Panc1 (cell line): ENCODE results near the gene TBC1D13. TPM values are rescaled to one million over a fixed set of nuclear protein-coding genes. Genes with fewer than 3 reads are reported as not detected.

Experiments
- ATAC-seq: fragments of 200-7000 bp; cut with Tn5 transposase; 2 replicates; pipeline ENCODE4 v1.9.1; 2020; ENCODE audit warnings: mild to moderate bottlenecking, moderate library complexity
- BruUV-seq: library from RNA; stranded (reverse); fragments of 400-500 nt; replicated peaks from 2 replicates; lab custom pipeline; 2021; lab: Mats Ljungman, UMichigan
- CTCF ChIA-PET: fragments of 300-600 bp; sonication (Branson Sonifier 250); formaldehyde crosslinking; loops from one replicate; lab custom pipeline; 2022; ENCODE audit warnings: antibody characterized with exemption; lab: Charles Lee
- POLR2A ChIA-PET: fragments of 300-600 bp; sonication (Branson Sonifier 250); formaldehyde crosslinking; loops from one replicate; lab custom pipeline; 2022; ENCODE audit warnings: antibody characterized with exemption; lab: Charles Lee
- DNase-seq: peaks from one replicate; pipeline ENCODE4 v3.0.0-alpha.2; 2010; ENCODE audit warnings: low read depth, low spot score
- H3K27ac ChIP-seq: 2 replicates; pipeline ENCODE4 v1.5.1; 2011; ENCODE audit warnings: mild to moderate bottlenecking, low read length, inconsistent platforms
- H3K27me3 ChIP-seq: fragments of 200-500 bp; sonication (Bioruptor generic); 2 replicates; pipeline ENCODE4 v1.6.0; 2014; ENCODE audit warnings: low read length, inconsistent platforms; ENCODE audit not compliant: control insufficient read depth, insufficient read depth
- H3K36me3 ChIP-seq: fragments of 200-500 bp; sonication (Bioruptor generic); 2 replicates; pipeline ENCODE4 v1.5.1; 2014; ENCODE audit warnings: inconsistent platforms, mild to moderate bottlenecking, low read length, moderate library complexity; ENCODE audit not compliant: control insufficient read depth, insufficient read depth
- H3K4me1 ChIP-seq: 2 replicates; pipeline ENCODE4 v1.5.1; 2011; ENCODE audit warnings: inconsistent platforms, mild to moderate bottlenecking, low read length, moderate library complexity; ENCODE audit not compliant: control insufficient read depth, insufficient read depth
- H3K4me3 ChIP-seq, 2 experiments: 2 replicates each; pipeline ENCODE4 v1.5.1; 2011 to 2012; ENCODE audit warnings: low read depth in 2 of 2, low read length in 2 of 2, mild to moderate bottlenecking in 2 of 2, inconsistent platforms in 1 of 2, moderate library complexity in 1 of 2
- H3K9me3 ChIP-seq: fragments of 200-500 bp; sonication (Bioruptor generic); 2 replicates; pipeline ENCODE4 v1.5.1; 2014; ENCODE audit warnings: low read depth, mild to moderate bottlenecking, inconsistent platforms, low read length, moderate library complexity; ENCODE audit not compliant: control insufficient read depth, insufficient read depth
- POLR2AphosphoS5 ChIP-seq: IDR thresholded peaks from 2 replicates; pipeline ENCODE4 v1.6.1; 2012; ENCODE audit warnings: mild to moderate bottlenecking, low read depth, low read length, moderate library complexity
- SIN3A ChIP-seq: IDR thresholded peaks from 2 replicates; pipeline ENCODE4 v1.6.1; 2012; ENCODE audit warnings: low read depth, mild to moderate bottlenecking, low read length, moderate library complexity, borderline replicate concordance; ENCODE audit not compliant: insufficient read depth
- TCF7L2 ChIP-seq: IDR thresholded peaks from 2 replicates; pipeline ENCODE4 v1.6.1; 2011; ENCODE audit warnings: mild to moderate bottlenecking, low read depth, low read length, inconsistent platforms
- in situ Hi-C: cut with HindIII; loops from 2 replicates; pipeline ENCODE4 v1.10.0; 2016; ENCODE audit warnings: low sequenced_read_pairs, low pct_unique_long_range_greater_than_20kb
- intact Hi-C: fragments of 100-400 bp; cut with micrococcal nuclease; formaldehyde crosslinking; loops from one replicate; pipeline ENCODE4 v1.10.0; 2022; ENCODE audit not compliant: unreplicated experiment
- total RNA-seq: library from RNA; stranded (reverse); gene quantifications from one replicate; pipeline ENCODE4 v1.2.1, GENCODE V29; 2021; ENCODE audit not compliant: unreplicated experiment
- TF ChIP-seq, protein P1 (sequence below), 2 experiments: IDR thresholded peaks; 2 replicates each; pipeline ENCODE4 v1.6.1; 2011 to 2012; ENCODE audit warnings: low read depth in 2 of 2, control low read depth in 1 of 2, low read length in 1 of 2, mild to moderate bottlenecking in 1 of 2, moderate library complexity in 1 of 2; ENCODE audit not compliant: insufficient read depth in 1 of 2
- TF ChIP-seq, protein P2 (sequence below): fragments of 450-650 bp; IDR thresholded peaks from 2 replicates; pipeline ENCODE4 v1.5.1; 2017; ENCODE audit warnings: mild to moderate bottlenecking

TBC1D13 gene
- total RNA-seq, 1 experiment from 2014 or later = 21.3 TPM

DNA sequence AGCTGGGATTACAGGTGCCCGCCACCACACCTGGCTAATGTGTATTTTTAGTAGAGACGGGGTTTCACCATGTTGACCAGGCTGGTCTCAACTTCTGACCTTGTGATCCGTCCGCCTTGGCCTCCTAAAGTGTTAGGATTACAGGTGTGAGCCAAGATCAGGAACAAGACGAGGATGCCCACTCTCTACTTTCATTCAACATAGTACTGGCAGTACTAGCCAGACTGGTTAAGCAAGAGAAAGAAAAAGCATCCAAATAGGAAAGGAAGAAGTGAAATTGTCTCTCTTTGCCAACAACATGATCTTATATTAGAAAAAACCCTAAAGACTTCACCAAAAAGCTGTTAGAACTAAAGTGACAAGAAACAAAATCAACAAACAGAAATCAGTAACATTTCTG is 23.8 kb downstream of the TBC1D13 start:
- Histone ChIP-seq H3K9me3 (no peaks in the 10 kb centered on the region), H3K27ac (no peak overlapping the region), H3K4me1 (no peaks in the 10 kb centered on the region), H3K36me3 (no peaks in the 10 kb centered on the region), H3K4me3 (no peak overlapping the region), H3K27me3 (no peaks in the 10 kb centered on the region)
- BruUV-seq = no TSS peak
- DNase-seq = no peak
- no peak for ATAC-seq
- intact Hi-C loops = loop anchor here (10.0 kb wide), 1 partner anchor 76 kb away; no protein-coding TSS in a partner anchor
- TF ChIP-seq, protein P1, sequence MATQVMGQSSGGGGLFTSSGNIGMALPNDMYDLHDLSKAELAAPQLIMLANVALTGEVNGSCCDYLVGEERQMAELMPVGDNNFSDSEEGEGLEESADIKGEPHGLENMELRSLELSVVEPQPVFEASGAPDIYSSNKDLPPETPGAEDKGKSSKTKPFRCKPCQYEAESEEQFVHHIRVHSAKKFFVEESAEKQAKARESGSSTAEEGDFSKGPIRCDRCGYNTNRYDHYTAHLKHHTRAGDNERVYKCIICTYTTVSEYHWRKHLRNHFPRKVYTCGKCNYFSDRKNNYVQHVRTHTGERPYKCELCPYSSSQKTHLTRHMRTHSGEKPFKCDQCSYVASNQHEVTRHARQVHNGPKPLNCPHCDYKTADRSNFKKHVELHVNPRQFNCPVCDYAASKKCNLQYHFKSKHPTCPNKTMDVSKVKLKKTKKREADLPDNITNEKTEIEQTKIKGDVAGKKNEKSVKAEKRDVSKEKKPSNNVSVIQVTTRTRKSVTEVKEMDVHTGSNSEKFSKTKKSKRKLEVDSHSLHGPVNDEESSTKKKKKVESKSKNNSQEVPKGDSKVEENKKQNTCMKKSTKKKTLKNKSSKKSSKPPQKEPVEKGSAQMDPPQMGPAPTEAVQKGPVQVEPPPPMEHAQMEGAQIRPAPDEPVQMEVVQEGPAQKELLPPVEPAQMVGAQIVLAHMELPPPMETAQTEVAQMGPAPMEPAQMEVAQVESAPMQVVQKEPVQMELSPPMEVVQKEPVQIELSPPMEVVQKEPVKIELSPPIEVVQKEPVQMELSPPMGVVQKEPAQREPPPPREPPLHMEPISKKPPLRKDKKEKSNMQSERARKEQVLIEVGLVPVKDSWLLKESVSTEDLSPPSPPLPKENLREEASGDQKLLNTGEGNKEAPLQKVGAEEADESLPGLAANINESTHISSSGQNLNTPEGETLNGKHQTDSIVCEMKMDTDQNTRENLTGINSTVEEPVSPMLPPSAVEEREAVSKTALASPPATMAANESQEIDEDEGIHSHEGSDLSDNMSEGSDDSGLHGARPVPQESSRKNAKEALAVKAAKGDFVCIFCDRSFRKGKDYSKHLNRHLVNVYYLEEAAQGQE (IDR thresholded peaks at IDR 0.05; ENCODE audit: insufficient read depth in 1 of 2, low read depth in 2 of 2, low read length in 1 of 2) = no peak
- TF ChIP-seq TCF7L2 (no peak), POLR2AphosphoS5 (no peak), SIN3A (no peak)
- TF ChIP-seq, protein P2, sequence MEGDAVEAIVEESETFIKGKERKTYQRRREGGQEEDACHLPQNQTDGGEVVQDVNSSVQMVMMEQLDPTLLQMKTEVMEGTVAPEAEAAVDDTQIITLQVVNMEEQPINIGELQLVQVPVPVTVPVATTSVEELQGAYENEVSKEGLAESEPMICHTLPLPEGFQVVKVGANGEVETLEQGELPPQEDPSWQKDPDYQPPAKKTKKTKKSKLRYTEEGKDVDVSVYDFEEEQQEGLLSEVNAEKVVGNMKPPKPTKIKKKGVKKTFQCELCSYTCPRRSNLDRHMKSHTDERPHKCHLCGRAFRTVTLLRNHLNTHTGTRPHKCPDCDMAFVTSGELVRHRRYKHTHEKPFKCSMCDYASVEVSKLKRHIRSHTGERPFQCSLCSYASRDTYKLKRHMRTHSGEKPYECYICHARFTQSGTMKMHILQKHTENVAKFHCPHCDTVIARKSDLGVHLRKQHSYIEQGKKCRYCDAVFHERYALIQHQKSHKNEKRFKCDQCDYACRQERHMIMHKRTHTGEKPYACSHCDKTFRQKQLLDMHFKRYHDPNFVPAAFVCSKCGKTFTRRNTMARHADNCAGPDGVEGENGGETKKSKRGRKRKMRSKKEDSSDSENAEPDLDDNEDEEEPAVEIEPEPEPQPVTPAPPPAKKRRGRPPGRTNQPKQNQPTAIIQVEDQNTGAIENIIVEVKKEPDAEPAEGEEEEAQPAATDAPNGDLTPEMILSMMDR = no peak
- POLR2A ChIA-PET = no interaction called here
- in situ Hi-C loops = no loop called here
- CTCF ChIA-PET = no interaction called here

GRCh38 chr9:128818099-128818838 is 31.2 kb downstream of the TBC1D13 start, which contains the start of gene ENDOG:
TSS of gene ENDOG (plus strand) at chr9:128818500. CDS start at chr9:128818685, 185 bp downstream.
- peak; percentile 87 for DNase-seq
- intact Hi-C loops = loop anchor here (10.0 kb wide), 1 partner anchor 83 kb away; no protein-coding TSS in a partner anchor
- Histone ChIP-seq H3K36me3 (no peaks in the 10 kb centered on the region; the same call in 1 of the 2 replicates), H3K9me3 (no peaks in the 10 kb centered on the region), H3K4me1 (peaks cover 3% of the 10 kb centered on the region; the same call in 1 of the 2 replicates), H3K27me3 (no peaks in the 10 kb centered on the region), H3K27ac (peak within 1 kb of the TSS; percentile 72), H3K4me3 (peak within 1 kb of the TSS; percentile 53 to 56)
- ChIA-PET CTCF (interaction anchor here (0.6 to 1.0 kb wide), 5 partner anchors 11 to 173 kb away, joined by 3 to 8 read pairs (median 5); partner anchors contain the start of genes SPOUT1 and ZDHHC12), POLR2A (interaction anchor here (0.5 kb wide), 2 partner anchors 99 to 195 kb away, joined by 10 to 11 read pairs; no protein-coding TSS in a partner anchor)
- no TSS peak for BruUV-seq
- TF ChIP-seq, protein P1 (IDR thresholded peaks at IDR 0.05; ENCODE audit: insufficient read depth in 1 of 2, low read depth in 2 of 2, low read length in 1 of 2) = no peak
- TF ChIP-seq SIN3A = 0 out of 2 replicates have a peak, but pooled peaks have one; percentile 50
- TF ChIP-seq TCF7L2 = 0 out of 2 replicates have a peak, but pooled peaks have one; percentile 25
- TF ChIP-seq POLR2AphosphoS5 = peak; percentile 93
- TF ChIP-seq, protein P2 = peak; percentile 89
- in situ Hi-C loops = no loop called here
- ATAC-seq = peak; percentile 89
